ENCODE results near the gene GINS1. TPM values are rescaled to one million over a fixed set of nuclear protein-coding genes. Genes with fewer than 3 reads are reported as not detected.

Gene GINS1
- total and polyA plus RNA-seq, 2 experiments from 2014 or later = 32.0 to 65.4 TPM

- H3K27ac ChIP-seq (ENCODE audit: low read depth) = no peak overlapping the region
- H3K79me2 ChIP-seq (replicated peaks; ENCODE audit: insufficient read depth) = peaks cover 98% of the 10 kb centered on the region
- no peak overlapping the region for H3K4me2 ChIP-seq
- no peaks in the 10 kb centered on the region for H3K36me3 ChIP-seq (ENCODE audit: insufficient read depth)
- no peak for TF ChIP-seq ZNF462 (CRISPR knock-in tag; IDR thresholded peaks at IDR 0.05)
- no peak for TF ChIP-seq ZNF114 (CRISPR knock-in tag; IDR thresholded peaks at IDR 0.05)
- TF ChIP-seq STAT1 (IDR thresholded peaks at IDR 0.05; ENCODE audit: unreplicated experiment) = no peak
- TF ChIP-seq EZH2phosphoT487 (IDR thresholded peaks at IDR 0.05; ENCODE audit: unreplicated experiment) = no peak
- TF ChIP-seq REST (IDR thresholded peaks at IDR 0.05; ENCODE audit: unreplicated experiment) = no peak
- TF ChIP-seq NANOG (IDR thresholded peaks at IDR 0.05; ENCODE audit: borderline replicate concordance) = no peak
- TF ChIP-seq ETS1 (IDR thresholded peaks at IDR 0.05) = no peak
- TF ChIP-seq JUNB (IDR thresholded peaks at IDR 0.05; ENCODE audit: unreplicated experiment) = no peak
- no peak for TF ChIP-seq CREB1 (CRISPR knock-in tag; IDR thresholded peaks at IDR 0.05; ENCODE audit: low read depth)
- no peak for TF ChIP-seq POLR2AphosphoS5 (IDR thresholded peaks at IDR 0.05; ENCODE audit: low read depth)
- TF ChIP-seq ZNF331 (CRISPR knock-in tag; IDR thresholded peaks at IDR 0.05; ENCODE audit: low read depth) = no peak
- Mint-ChIP-seq H3K27me3 (ENCODE audit: insufficient read depth, low read depth, poor library complexity) (peaks cover 3% of the 10 kb centered on the region), H3K4me1 (peaks cover 10% of the 10 kb centered on the region), H3K36me3 (ENCODE audit: low read depth) (peaks cover 37% of the 10 kb centered on the region), H3K9me3 (peaks cover under 1% of the 10 kb centered on the region; the same call in 2 of the 3 replicates), H3K27ac (0 out of 2 replicates have a peak overlapping the region, but pooled peaks have one; percentile 49), H3K4me3 (no peak overlapping the region)
- 0 out of 2 replicates have a peak, but pooled peaks cover 7% of the 10 kb centered on the region for H3K9me2 ChIP-seq (ENCODE audit: insufficient read depth)
- H3F3A ChIP-seq (replicated peaks; ENCODE audit: low read depth) = 0 out of 2 replicates have a peak, but pooled peaks cover 10% of the 10 kb centered on the region
- no peak overlapping the region for H2AFZ ChIP-seq
- H4K20me1 ChIP-seq (replicated peaks; ENCODE audit: insufficient read depth) = peaks cover 27% of the 10 kb centered on the region
- H3K27me3 ChIP-seq (ENCODE audit: insufficient read depth) = no peaks in the 10 kb centered on the region
- DNase-seq (ENCODE audit: low spot score) = no peak
- peaks cover 14% of the 10 kb centered on the region for H3K4me1 ChIP-seq (ENCODE audit: insufficient read depth)
- no peak overlapping the region for H3K4me3 ChIP-seq
- peak; percentile 42; the same call in 1 of the 3 replicates for ATAC-seq
Observed at GRCh38 chr20:25369529-25369928, 37.9 kb upstream of the GINS1 start.
